Large intestine (tissue), 3 donors: ENCODE data around the gene GSG1L. TPM values are rescaled to one million over a fixed set of nuclear protein-coding genes. Genes with fewer than 3 reads are reported as not detected.
A peak's percentile ranks its signal among the peaks of the same experiment; 100 is the strongest.
"Not testable (repeated sequence)": the region's sequence is repeated elsewhere in the genome, so short reads cannot be mapped to it uniquely, and the experiment has no call there.

Experiments
- DNase-seq, 2 donors: peaks; one replicate each; pipeline versions ENCODE4 v3.0.0 to v3.0.0-alpha.2; 2013
- H3K27ac ChIP-seq: one replicate; pipeline ENCODE4 v1.5.1; 2013; ENCODE audit warnings: low read length
- H3K27me3 ChIP-seq: 2 replicates; pipeline ENCODE4 v1.6.1; 2013; ENCODE audit warnings: low read length; ENCODE audit not compliant: control insufficient read depth, insufficient read depth
- H3K36me3 ChIP-seq: 2 replicates; pipeline ENCODE4 v1.6.1; 2013; ENCODE audit warnings: low read length; ENCODE audit not compliant: control insufficient read depth, insufficient read depth
- H3K4me1 ChIP-seq: one replicate; pipeline ENCODE4 v1.6.1; 2013; ENCODE audit warnings: low read length; ENCODE audit not compliant: control insufficient read depth, insufficient read depth
- H3K4me3 ChIP-seq: one replicate; pipeline ENCODE4 v1.5.1; 2013; ENCODE audit warnings: low read length
- H3K9me3 ChIP-seq: one replicate; pipeline ENCODE4 v1.6.1; 2013; ENCODE audit warnings: mild to moderate bottlenecking, low read depth, low read length, moderate library complexity; ENCODE audit not compliant: control insufficient read depth
- WGBS: methylation state at CpG from one replicate; pipeline ENCODE4 v1.1.5; 2013; ENCODE audit warnings: low lambda C conversion rate; ENCODE audit not compliant: insufficient coverage; 5-methylcytosine and 5-hydroxymethylcytosine counted together
- polyA plus RNA-seq: library from polyadenylated mRNA; unstranded; fragments of 120-200 nt; gene quantifications from one replicate; pipeline ENCODE4 v1.2.1, GENCODE V29; 2013

Gene GSG1L
- polyA plus RNA-seq, 1 donor = 1.2 TPM

GRCh38 chr16:27980919-27981700, 82.4 kb downstream of the GSG1L start:
- no peaks in the 10 kb centered on the region for H3K4me1 ChIP-seq
- WGBS = no CpG with 5 or more reads among the region's 9 CpGs
- no peak overlapping the region for H3K27ac ChIP-seq
- no peaks in the 10 kb centered on the region for H3K9me3 ChIP-seq
- H3K36me3 ChIP-seq = no peaks in the 10 kb centered on the region
- no peak overlapping the region for H3K4me3 ChIP-seq
- H3K27me3 ChIP-seq = no peaks in the 10 kb centered on the region
- DNase-seq = no peak

GRCh38 chr16:27980076-27980775, 83.3 kb downstream of the GSG1L start:
- H3K4me1 ChIP-seq = no peaks in the 10 kb centered on the region
- H3K36me3 ChIP-seq = no peaks in the 10 kb centered on the region
- H3K27me3 ChIP-seq = no peaks in the 10 kb centered on the region
- H3K4me3 ChIP-seq = no peak overlapping the region
- no peak overlapping the region for H3K27ac ChIP-seq
- no CpG with 5 or more reads among the region's 11 CpGs for WGBS
- DNase-seq = no peak
- H3K9me3 ChIP-seq = no peaks in the 10 kb centered on the region

GRCh38 chr16:27979668-27980067, 83.8 kb downstream of the GSG1L start:
- H3K27ac ChIP-seq, H3K36me3 ChIP-seq, H3K4me3 ChIP-seq, H3K9me3 ChIP-seq, DNase-seq, H3K4me1 ChIP-seq, H3K27me3 ChIP-seq: not testable (repeated sequence)
- 95% methylated on average over 1 of the region's 3 CpGs for WGBS

GRCh38 chr16:27978876-27979275, 84.6 kb downstream of the GSG1L start:
- no peak overlapping the region for H3K4me3 ChIP-seq
- H3K36me3 ChIP-seq = no peaks in the 10 kb centered on the region
- no peak for DNase-seq
- H3K27ac ChIP-seq = no peak overlapping the region
- no peaks in the 10 kb centered on the region for H3K9me3 ChIP-seq
- no peaks in the 10 kb centered on the region for H3K4me1 ChIP-seq
- no peaks in the 10 kb centered on the region for H3K27me3 ChIP-seq
- WGBS = 100% methylated on average over 2 of the region's 4 CpGs

DNA sequence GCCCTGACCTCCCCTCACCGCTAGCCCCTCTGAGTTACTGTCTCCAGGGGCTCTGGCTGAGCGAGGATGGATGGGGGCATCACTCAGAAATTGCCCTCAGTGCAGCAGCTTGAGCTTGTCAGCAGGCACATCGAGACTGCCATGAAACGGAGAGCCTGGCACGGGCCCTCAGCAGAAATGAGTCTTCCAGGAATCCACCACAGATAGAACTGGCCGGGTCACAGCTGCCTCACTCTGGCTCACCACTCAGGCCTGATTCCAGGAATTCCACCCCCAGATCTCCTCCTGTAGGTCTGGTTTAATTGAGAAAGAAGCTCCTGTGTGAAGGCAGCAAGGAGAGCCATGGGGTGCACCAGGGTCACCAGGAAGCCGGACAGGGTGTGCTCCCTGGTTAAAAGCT, 85.5 kb downstream of the GSG1L start:
- no peak overlapping the region for H3K27ac ChIP-seq
- DNase-seq = no peak
- H3K36me3 ChIP-seq = no peaks in the 10 kb centered on the region
- WGBS = no CpG with 5 or more reads among the region's 7 CpGs
- H3K4me1 ChIP-seq = no peaks in the 10 kb centered on the region
- no peaks in the 10 kb centered on the region for H3K9me3 ChIP-seq
- H3K27me3 ChIP-seq = no peaks in the 10 kb centered on the region
- H3K4me3 ChIP-seq = no peak overlapping the region

- Histone ChIP-seq H3K27ac (no peak overlapping the region), H3K4me3 (no peak overlapping the region), H3K4me1 (no peaks in the 10 kb centered on the region), H3K36me3 (no peaks in the 10 kb centered on the region), H3K9me3 (no peaks in the 10 kb centered on the region), H3K27me3 (no peaks in the 10 kb centered on the region)
- DNase-seq = no peak
- WGBS = 100% methylated on average over 4 of the region's 9 CpGs
Measured at GRCh38 chr16:27976990-27977389, 86.5 kb downstream of the GSG1L start.

DNA sequence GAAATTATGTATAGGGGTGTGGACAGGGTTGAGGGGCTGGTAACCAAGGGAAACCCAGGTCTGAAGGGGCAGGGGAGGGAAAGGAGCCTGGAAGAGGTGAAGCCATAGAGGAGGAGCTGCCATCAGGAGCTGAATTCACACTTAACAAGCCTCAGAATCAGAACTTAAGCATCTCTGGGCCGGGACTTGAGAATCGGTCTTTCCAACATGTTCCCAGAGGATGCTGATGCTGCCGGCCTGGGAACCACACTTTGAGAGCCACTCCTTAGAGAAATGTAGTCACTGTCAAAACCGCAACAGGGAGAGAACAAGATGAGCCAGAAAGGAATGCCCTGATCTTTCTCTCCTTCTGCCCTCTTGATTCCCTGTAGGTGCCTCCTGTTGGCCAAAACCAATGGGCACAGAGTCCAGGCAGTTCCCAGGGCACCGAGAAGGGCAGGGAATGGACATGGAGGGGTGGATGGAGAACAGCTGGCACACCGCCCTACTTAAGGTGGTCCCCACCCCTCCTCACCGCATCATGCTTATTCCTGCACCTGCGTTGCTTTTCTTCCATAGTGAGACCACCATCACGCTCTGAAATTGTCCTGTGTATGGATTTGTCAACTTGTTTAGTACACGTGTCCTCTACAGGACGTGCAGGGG, 88.5 kb downstream of the GSG1L start:
- Histone ChIP-seq H3K27me3 (no peaks in the 10 kb centered on the region), H3K4me1 (no peaks in the 10 kb centered on the region), H3K36me3 (no peaks in the 10 kb centered on the region), H3K9me3 (no peaks in the 10 kb centered on the region), H3K27ac (no peak overlapping the region), H3K4me3 (no peak overlapping the region)
- DNase-seq = no peak
- WGBS = no CpG with 5 or more reads among the region's 11 CpGs

DNA sequence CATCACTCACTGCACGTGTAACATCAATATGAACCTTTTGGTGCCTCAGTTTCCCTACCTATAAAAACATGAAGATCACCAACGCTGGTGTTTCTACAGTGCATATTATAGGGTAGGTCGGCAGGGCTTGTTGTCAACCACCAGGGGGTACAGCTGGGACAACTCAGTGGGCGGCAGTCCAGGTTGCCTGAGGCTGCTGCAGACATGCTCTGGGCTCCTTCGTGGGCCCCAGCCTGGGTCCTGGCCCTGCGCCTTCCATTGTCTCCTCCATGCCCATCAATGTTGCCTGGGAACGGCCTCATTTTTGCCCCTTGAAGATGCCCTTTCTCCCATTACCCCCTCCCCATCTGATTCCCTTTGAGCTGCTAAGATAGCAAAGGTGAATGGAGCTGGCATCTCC, 89.8 kb downstream of the GSG1L start:
- no peak overlapping the region for H3K27ac ChIP-seq
- no peaks in the 10 kb centered on the region for H3K4me1 ChIP-seq
- DNase-seq = no peak
- H3K36me3 ChIP-seq = no peaks in the 10 kb centered on the region
- no peaks in the 10 kb centered on the region for H3K9me3 ChIP-seq
- no CpG with 5 or more reads among the region's 7 CpGs for WGBS
- H3K27me3 ChIP-seq = no peaks in the 10 kb centered on the region
- no peak overlapping the region for H3K4me3 ChIP-seq

DNA sequence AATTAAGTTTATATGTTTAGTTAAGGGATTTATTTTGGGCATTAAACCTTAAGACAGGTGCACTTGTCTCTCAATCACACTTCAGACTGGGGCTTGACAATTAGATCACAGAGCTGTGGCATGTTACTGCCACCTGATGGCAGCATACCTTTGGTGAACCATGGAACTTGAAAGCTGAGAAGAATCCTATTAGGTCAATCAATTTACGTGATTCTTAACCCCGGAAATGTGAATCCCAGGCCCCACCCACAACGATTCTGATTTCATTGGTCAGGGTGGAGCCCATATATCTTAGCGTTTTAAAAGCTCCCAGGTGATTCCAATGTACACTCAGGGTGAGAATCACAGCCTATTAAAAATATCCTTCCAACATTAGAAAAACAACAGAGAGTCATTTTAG, 91.0 kb downstream of the GSG1L start:
- no peaks in the 10 kb centered on the region for H3K27me3 ChIP-seq
- H3K9me3 ChIP-seq = no peaks in the 10 kb centered on the region
- no peak overlapping the region for H3K27ac ChIP-seq
- no peaks in the 10 kb centered on the region for H3K4me1 ChIP-seq
- peak; percentile 7 to 20 for DNase-seq
- H3K36me3 ChIP-seq = no peaks in the 10 kb centered on the region
- WGBS = no CpG with 5 or more reads among the region's 4 CpGs
- no peak overlapping the region for H3K4me3 ChIP-seq

- 62% methylated on average over 4 of the region's 4 CpGs for WGBS
- Histone ChIP-seq H3K4me1 (no peaks in the 10 kb centered on the region), H3K9me3 (no peaks in the 10 kb centered on the region), H3K4me3 (no peak overlapping the region), H3K27me3 (no peaks in the 10 kb centered on the region), H3K27ac (no peak overlapping the region), H3K36me3 (no peaks in the 10 kb centered on the region)
- no peak for DNase-seq
Measured at GRCh38 chr16:27969574-27969973, 93.9 kb downstream of the GSG1L start.
